Bronchial smooth muscle cell (primary cell): ENCODE data around the gene SLC4A4. TPM values are rescaled to one million over a fixed set of nuclear protein-coding genes. Genes with fewer than 3 reads are reported as not detected.

Experiments
- total RNA-seq: library from RNA; depleted of rRNA; stranded (reverse); fragments of >200 nt; gene quantifications from 2 replicates; pipeline ENCODE4 v1.2.1, GENCODE V29; 2014

The SLC4A4 gene
- 7.7 and 8.5 TPM in 2 replicates for total RNA-seq

DNA sequence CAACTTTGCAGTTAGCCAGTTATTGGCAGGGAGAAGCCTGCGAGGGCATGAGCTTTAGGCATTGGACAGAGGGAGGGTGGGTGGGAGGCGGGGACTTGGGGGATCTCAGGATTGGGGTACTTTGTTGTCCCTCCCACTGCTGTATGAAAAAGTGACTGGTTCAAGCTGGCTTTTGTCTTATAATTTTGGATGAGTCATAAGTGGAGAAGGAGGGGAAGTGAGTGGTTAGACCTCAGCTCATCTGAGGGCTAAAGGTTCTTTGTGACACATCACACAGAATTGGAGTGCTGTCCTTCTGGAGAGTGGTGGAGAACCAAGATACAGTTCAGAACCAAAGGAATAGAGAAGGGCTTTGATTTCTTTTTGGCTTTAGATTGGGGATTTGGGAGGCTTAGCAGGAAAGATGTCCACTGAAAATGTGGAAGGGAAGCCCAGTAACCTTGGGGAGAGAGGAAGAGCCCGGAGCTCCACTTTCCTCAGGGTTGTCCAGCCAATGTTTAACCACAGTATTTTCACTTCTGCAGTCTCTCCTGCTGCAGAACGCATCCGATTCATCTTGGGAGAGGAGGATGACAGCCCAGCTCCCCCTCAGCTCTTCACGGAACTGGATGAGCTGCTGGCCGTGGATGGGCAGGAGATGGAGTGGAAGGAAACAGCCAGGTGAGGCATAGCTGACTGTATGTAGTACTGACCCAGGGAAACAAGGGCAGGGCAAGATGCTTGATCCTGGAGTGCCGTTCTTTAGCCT, at the start of gene SLC4A4:
Gene SLC4A4, plus strand, starts transcription at position 175 of the 748 bp plus-strand sequence.

